Activated CD4-positive, alpha-beta T cell treated with anti-CD3 and anti-CD28 coated beads for 4 hours (primary cell): ENCODE measurements around the gene PRRT1.
"Not testable (repeated sequence)": the region's sequence is repeated elsewhere in the genome, so short reads cannot be mapped to it uniquely, and the experiment has no call there.

Experiments
- DNase-seq, 2 donors: peaks; one replicate each; pipeline ENCODE4 v3.0.0-alpha.2; 2020

Gene PRRT1

GRCh38 chr6:32149092-32149755 lies 2.5 kb downstream of the PRRT1 start:
- no peak for DNase-seq

- peak; percentile 60 to 70 for DNase-seq
Measured at GRCh38 chr6:32148289-32149091, 3.2 kb downstream of the PRRT1 start.

- no peak for DNase-seq
Measured at GRCh38 chr6:32147401-32148132, 4.2 kb downstream of the PRRT1 start.

GRCh38 chr6:32146687-32147086 lies 5.1 kb downstream of the PRRT1 start:
- no peak for DNase-seq

- DNase-seq = no peak
Measured at GRCh38 chr6:32146287-32146686, 5.5 kb downstream of the PRRT1 start.

GRCh38 chr6:32144238-32144637 lies 7.5 kb downstream of the PRRT1 start:
- not testable (repeated sequence) for DNase-seq

- DNase-seq = no peak
Measured at GRCh38 chr6:32140420-32141046, 11.2 kb downstream of the PRRT1 start.

GRCh38 chr6:32139590-32139989 lies 12.1 kb downstream of the PRRT1 start:
- no peak for DNase-seq

- DNase-seq = no peak
Measured at GRCh38 chr6:32137454-32137853, 14.3 kb downstream of the PRRT1 start.

- no peak for DNase-seq
Measured at GRCh38 chr6:32133786-32134185, 18.0 kb downstream of the PRRT1 start.

GRCh38 chr6:32132110-32132509 lies 19.6 kb downstream of the PRRT1 start:
- no peak for DNase-seq

- no peak for DNase-seq
Measured at GRCh38 chr6:32131439-32131948, 20.2 kb downstream of the PRRT1 start.

- no peak for DNase-seq
Measured at GRCh38 chr6:32129297-32130088, 22.2 kb downstream of the PRRT1 start.

GRCh38 chr6:32128751-32129296 lies 22.9 kb downstream of the PRRT1 start:
- no peak for DNase-seq

- DNase-seq = peak; percentile 96 to 99
Measured at GRCh38 chr6:32127717-32128592, 23.8 kb downstream of the PRRT1 start, which contains the start of gene ATF6B. Gene ATF6B (minus strand): TSS chr6:32128246. CDS start chr6:32128207, 39 bp downstream.

- DNase-seq = no peak
Measured at GRCh38 chr6:32127409-32127716, 24.4 kb downstream of the PRRT1 start.

GRCh38 chr6:32126880-32127279 lies 24.9 kb downstream of the PRRT1 start:
- no peak for DNase-seq

- DNase-seq = no peak
Measured at GRCh38 chr6:32123681-32124080, 28.1 kb downstream of the PRRT1 start.

GRCh38 chr6:32120573-32121059 lies 31.1 kb downstream of the PRRT1 start:
- DNase-seq = no peak

GRCh38 chr6:32118782-32119628 lies 32.7 kb downstream of the PRRT1 start:
- peak; percentile 55 to 60 for DNase-seq
